HFFc6 (cell line): ENCODE data around the gene LDB3. TPM values are rescaled to one million over a fixed set of nuclear protein-coding genes. Genes with fewer than 3 reads are reported as not detected.

Experiments
- DNase-seq: peaks from one replicate; pipeline ENCODE4 v3.0.0-alpha.2; 2018
- H3K27ac Mint-ChIP-seq: 2 replicates; pipeline ENCODE4 v1.8.0; 2020; ENCODE audit warnings: mild to moderate bottlenecking, mixed read lengths
- H3K27me3 Mint-ChIP-seq: 2 replicates; pipeline ENCODE4 v1.8.0; 2021; ENCODE audit warnings: mild to moderate bottlenecking, moderate library complexity, mixed read lengths; ENCODE audit not compliant: insufficient read depth
- H3K36me3 Mint-ChIP-seq: 2 replicates; pipeline ENCODE4 v1.8.0; 2021; ENCODE audit warnings: low read depth, mixed read lengths
- H3K4me1 Mint-ChIP-seq: 2 replicates; pipeline ENCODE4 v1.8.0; 2020; ENCODE audit warnings: low read depth, mixed read lengths
- H3K4me3 Mint-ChIP-seq: 2 replicates; pipeline ENCODE4 v1.8.0; 2020; ENCODE audit warnings: mild to moderate bottlenecking, moderate library complexity, mixed read lengths
- H3K9me3 Mint-ChIP-seq: 2 replicates; pipeline ENCODE4 v1.8.0; 2020; ENCODE audit warnings: mild to moderate bottlenecking, mixed read lengths
- total RNA-seq, 6 experiments: library from RNA; stranded (reverse); fragmentation: NEBNext Ultra II Directional; extraction: Animal tissue kit (Norgen Biotek cat#: 25700); gene quantifications; 2 replicates in 1 of 6; 3 replicates in 5 of 6; pipeline ENCODE4 v1.2.3, GENCODE V29; 2021
- TF ChIP-seq, protein P1 (sequence below): fragments of 200-600 bp; sonication (generic); IDR thresholded peaks from 2 replicates; pipeline ENCODE4 v1.5.0; 2021; ENCODE audit warnings: antibody characterized with exemption, mild to moderate bottlenecking

Gene LDB3
- total RNA-seq, 6 experiments from 2014 or later: 0.55 to 1.3 (median 0.66) TPM

DNA sequence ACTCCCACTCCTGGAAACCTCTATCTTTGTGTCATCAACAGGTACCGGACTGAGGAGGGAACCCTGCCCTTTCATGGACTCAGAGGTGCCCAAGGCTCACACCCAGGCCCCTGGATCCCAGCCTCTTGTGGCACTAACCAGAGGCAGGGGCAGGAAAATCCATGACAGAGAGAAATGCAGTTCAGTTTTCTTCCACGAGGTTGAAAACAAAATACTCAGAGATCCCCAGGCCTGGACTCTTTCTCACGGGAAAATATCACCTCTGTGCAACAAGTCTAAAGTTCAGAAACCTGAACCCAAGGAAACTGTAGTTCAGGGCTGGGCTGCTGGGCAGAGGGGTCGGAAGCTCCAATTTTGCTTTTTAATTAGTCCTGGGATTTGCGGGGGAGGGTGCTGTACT, 35.4 kb upstream of the LDB3 start:
- no peaks in the 10 kb centered on the region; the same call in 1 of the 2 replicates for H3K36me3 Mint-ChIP-seq
- H3K4me1 Mint-ChIP-seq: peaks cover 40% of the 10 kb centered on the region
- peaks cover 10% of the 10 kb centered on the region; the same call in 1 of the 2 replicates for H3K27me3 Mint-ChIP-seq
- no peaks in the 10 kb centered on the region for H3K9me3 Mint-ChIP-seq
- H3K27ac Mint-ChIP-seq: no peak overlapping the region
- no peak overlapping the region for H3K4me3 Mint-ChIP-seq
- DNase-seq: no peak
- TF ChIP-seq, protein P1, sequence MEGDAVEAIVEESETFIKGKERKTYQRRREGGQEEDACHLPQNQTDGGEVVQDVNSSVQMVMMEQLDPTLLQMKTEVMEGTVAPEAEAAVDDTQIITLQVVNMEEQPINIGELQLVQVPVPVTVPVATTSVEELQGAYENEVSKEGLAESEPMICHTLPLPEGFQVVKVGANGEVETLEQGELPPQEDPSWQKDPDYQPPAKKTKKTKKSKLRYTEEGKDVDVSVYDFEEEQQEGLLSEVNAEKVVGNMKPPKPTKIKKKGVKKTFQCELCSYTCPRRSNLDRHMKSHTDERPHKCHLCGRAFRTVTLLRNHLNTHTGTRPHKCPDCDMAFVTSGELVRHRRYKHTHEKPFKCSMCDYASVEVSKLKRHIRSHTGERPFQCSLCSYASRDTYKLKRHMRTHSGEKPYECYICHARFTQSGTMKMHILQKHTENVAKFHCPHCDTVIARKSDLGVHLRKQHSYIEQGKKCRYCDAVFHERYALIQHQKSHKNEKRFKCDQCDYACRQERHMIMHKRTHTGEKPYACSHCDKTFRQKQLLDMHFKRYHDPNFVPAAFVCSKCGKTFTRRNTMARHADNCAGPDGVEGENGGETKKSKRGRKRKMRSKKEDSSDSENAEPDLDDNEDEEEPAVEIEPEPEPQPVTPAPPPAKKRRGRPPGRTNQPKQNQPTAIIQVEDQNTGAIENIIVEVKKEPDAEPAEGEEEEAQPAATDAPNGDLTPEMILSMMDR: no peak

DNA sequence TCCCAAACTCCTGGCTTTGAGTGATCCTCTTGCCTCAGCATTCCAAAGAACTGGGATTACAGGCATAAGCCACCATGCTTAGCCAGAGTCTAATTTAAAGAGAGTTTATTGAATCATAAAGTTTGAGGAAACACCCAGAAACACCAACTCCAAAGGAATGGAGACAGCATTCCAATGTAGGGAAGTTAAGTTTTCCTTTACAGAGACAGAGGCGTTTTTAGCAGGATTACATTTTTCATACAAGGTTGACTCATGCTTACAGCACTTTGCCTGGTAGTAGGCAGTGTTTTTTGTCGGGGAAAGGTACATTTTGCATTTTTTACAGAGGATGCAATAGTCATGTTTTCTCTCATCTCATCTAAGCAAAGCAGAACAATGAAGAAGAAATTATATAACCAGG, 32.9 kb upstream of the LDB3 start:
- Mint-ChIP-seq H3K9me3 (no peaks in the 10 kb centered on the region), H3K27ac (peak overlapping the region; percentile 69), H3K4me1 (peaks cover 41% of the 10 kb centered on the region), H3K27me3 (peaks cover 3% of the 10 kb centered on the region), H3K4me3 (peak overlapping the region; percentile 39), H3K36me3 (no peaks in the 10 kb centered on the region; the same call in 1 of the 2 replicates)
- TF ChIP-seq, protein P1: no peak
- peak; percentile 90 for DNase-seq

DNA sequence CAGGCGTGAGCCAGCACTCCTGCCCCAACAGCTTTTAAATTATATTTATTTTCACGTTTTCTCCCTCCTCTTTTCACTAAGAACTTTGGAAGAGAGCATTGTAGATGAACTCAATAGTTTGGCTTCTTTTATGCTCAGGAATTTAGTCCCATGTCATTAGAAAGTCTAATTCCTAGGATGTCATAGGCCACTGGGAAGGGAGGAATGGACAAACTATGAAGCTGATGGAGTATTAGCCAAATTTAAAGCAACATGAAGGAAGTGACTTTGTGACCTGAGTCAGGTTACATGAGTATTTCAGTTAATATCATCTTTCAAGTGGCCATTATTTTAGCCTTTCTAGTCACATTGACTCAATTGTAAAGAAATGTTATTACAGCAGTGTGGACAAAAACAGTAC, 32.0 kb upstream of the LDB3 start:
- H3K4me1 Mint-ChIP-seq: peaks cover 41% of the 10 kb centered on the region
- TF ChIP-seq, protein P1: no peak
- H3K36me3 Mint-ChIP-seq: no peaks in the 10 kb centered on the region; the same call in 1 of the 2 replicates
- peak overlapping the region; percentile 24; the same call in 1 of the 2 replicates for H3K4me3 Mint-ChIP-seq
- no peaks in the 10 kb centered on the region for H3K9me3 Mint-ChIP-seq
- H3K27me3 Mint-ChIP-seq: peaks cover 3% of the 10 kb centered on the region
- peak; percentile 3 for DNase-seq
- peak overlapping the region; percentile 69; the same call in 1 of the 2 replicates for H3K27ac Mint-ChIP-seq

DNA sequence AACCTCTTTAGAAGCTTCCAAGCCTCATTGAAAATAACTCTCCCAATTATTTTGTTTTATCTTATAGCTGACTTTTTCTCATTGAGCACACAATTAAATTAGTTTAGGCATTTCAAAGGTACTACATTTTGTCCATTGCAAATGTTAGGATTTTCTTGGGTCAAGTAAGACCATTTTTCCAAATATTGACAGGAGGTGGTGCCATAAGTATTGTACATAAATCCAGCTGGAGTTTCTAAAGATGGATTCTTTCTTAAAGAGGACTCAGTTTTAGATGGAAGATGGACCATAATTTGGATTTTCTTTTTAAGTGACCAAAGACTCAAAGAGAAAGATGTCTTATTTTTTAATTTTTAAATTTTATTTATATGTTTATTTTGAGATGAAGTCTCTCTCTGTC, 26.3 kb upstream of the LDB3 start:
- Mint-ChIP-seq H3K36me3 (no peaks in the 10 kb centered on the region), H3K9me3 (no peaks in the 10 kb centered on the region), H3K4me1 (peaks cover 51% of the 10 kb centered on the region), H3K27me3 (peaks cover 4% of the 10 kb centered on the region), H3K4me3 (no peak overlapping the region), H3K27ac (no peak overlapping the region)
- TF ChIP-seq, protein P1: no peak
- DNase-seq: no peak

DNA sequence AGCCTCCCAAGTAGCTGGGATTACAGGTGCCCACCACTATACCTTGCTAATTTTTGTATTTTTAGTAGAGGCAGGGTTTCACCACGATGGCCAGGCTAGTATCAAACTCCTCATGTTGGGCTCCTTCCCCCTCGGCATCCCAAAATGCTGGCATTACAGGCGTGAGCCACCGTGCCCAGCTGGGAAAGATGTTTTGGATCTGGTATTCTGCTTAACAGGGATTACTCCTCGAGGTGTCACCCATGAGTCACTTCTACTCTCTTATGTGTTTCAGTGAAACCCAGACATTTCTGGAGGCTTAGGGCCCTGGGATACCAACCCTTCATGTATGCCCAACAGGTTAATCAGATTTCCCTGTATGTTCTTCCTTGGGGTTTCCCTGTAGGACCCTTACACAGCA, 25.8 kb upstream of the LDB3 start:
- peak; percentile 45 for DNase-seq
- no peaks in the 10 kb centered on the region for H3K36me3 Mint-ChIP-seq
- H3K27ac Mint-ChIP-seq: no peak overlapping the region
- H3K4me3 Mint-ChIP-seq: no peak overlapping the region
- H3K27me3 Mint-ChIP-seq: peaks cover 4% of the 10 kb centered on the region
- H3K9me3 Mint-ChIP-seq: no peaks in the 10 kb centered on the region
- TF ChIP-seq, protein P1: 0 out of 2 replicates have a peak, but pooled peaks have one; percentile 2
- H3K4me1 Mint-ChIP-seq: peaks cover 51% of the 10 kb centered on the region
